Measurements from ENCODE around the gene LIPT1. TPM values are rescaled to one million over a fixed set of nuclear protein-coding genes. Genes with fewer than 3 reads are reported as not detected.

Gene LIPT1
- polyA plus RNA-seq, 2 of the 4 experiments (the other 2 are of a cell fraction) = 4.8 to 10.9 TPM

GRCh38 chr2:99153921-99154604 lies 704 bp upstream of the LIPT1 start:
- DNase-seq (ENCODE audit: low read depth in 1 of 2, low spot score in 1 of 2) (no peak), FAIRE-seq (no peak), ATAC-seq (peak in 1 of 2 experiments; percentile 2; a peak in 2 of 6 replicates)
- ChIA-PET POLR2A (interaction anchor here (0.6 to 4.4 kb wide), 10 partner anchors 10 to 505 kb away, joined by 3 to 54 read pairs (median 6); partner anchors contain the start of genes C2orf15, EIF5B, MITD1 and MRPL30), CTCF (interaction anchor here (1.0 to 2.3 kb wide), 2 partner anchors 12 to 336 kb away, joined by 3 to 14 read pairs; partner anchors contain the start of gene C2orf15)
- no peaks in the 10 kb centered on the region for H3K9me3 ChIP-seq
- H3K4me2 ChIP-seq = peak overlapping the region; percentile 88
- H3K27ac ChIP-seq = peak overlapping the region; percentile 83 to 92
- H3K4me3 ChIP-seq = peak overlapping the region; percentile 59
- WGBS (ENCODE audit: missing lambda C conversion rate) = 42% methylated on average over 12 of the region's 12 CpGs
- peaks cover 10% of the 10 kb centered on the region; the same call in 1 of the 3 replicates for H3K4me1 ChIP-seq
- TF ChIP-seq TFCP2L1 (CRISPR knock-in tag; IDR thresholded peaks at IDR 0.05) (no peak), JUN (IDR thresholded peaks at IDR 0.05) (no peak), HOXA7 (CRISPR knock-in tag; IDR thresholded peaks at IDR 0.05) (no peak), EP300 (IDR thresholded peaks at IDR 0.05) (no peak), FOXS1 (CRISPR knock-in tag; IDR thresholded peaks at IDR 0.05) (no peak), ZC3H11A (IDR thresholded peaks at IDR 0.05) (no peak), EHMT2 (IDR thresholded peaks at IDR 0.05; ENCODE audit: low read depth) (no peak), ATOH8 (CRISPR knock-in tag; IDR thresholded peaks at IDR 0.05; ENCODE audit: low read depth) (no peak), PHF8 (IDR thresholded peaks at IDR 0.05; ENCODE audit: borderline replicate concordance, low read depth) (no peak), HEYL (CRISPR knock-in tag; IDR thresholded peaks at IDR 0.05) (no peak), BHLHE40 (IDR thresholded peaks at IDR 0.05; ENCODE audit: low read depth, low read length) (no peak), FOSB (CRISPR knock-in tag; IDR thresholded peaks at IDR 0.05) (no peak), NR3C1 (IDR thresholded peaks at IDR 0.05) (no peak), POLR2AphosphoS2 (conservative IDR thresholded peaks at IDR 0.05; ENCODE audit: low read length) (no peak), REST (IDR thresholded peaks at IDR 0.05) (no peak)
- TF ChIP-seq, protein P1, sequence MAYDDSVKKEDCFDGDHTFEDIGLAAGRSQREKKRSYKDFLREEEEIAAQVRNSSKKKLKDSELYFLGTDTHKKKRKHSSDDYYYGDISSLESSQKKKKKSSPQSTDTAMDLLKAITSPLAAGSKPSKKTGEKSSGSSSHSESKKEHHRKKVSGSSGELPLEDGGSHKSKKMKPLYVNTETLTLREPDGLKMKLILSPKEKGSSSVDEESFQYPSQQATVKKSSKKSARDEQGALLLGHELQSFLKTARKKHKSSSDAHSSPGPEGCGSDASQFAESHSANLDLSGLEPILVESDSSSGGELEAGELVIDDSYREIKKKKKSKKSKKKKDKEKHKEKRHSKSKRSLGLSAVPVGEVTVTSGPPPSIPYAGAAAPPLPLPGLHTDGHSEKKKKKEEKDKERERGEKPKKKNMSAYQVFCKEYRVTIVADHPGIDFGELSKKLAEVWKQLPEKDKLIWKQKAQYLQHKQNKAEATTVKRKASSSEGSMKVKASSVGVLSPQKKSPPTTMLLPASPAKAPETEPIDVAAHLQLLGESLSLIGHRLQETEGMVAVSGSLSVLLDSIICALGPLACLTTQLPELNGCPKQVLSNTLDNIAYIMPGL (CRISPR knock-in tag; IDR thresholded peaks at IDR 0.05; ENCODE audit: borderline replicate concordance) = no peak
- TF ChIP-seq, protein P2, sequence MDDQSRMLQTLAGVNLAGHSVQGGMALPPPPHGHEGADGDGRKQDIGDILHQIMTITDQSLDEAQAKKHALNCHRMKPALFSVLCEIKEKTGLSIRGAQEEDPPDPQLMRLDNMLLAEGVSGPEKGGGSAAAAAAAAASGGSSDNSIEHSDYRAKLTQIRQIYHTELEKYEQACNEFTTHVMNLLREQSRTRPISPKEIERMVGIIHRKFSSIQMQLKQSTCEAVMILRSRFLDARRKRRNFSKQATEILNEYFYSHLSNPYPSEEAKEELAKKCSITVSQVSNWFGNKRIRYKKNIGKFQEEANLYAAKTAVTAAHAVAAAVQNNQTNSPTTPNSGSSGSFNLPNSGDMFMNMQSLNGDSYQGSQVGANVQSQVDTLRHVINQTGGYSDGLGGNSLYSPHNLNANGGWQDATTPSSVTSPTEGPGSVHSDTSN (IDR thresholded peaks at IDR 0.05) = no peak
- TF ChIP-seq, protein P3, sequence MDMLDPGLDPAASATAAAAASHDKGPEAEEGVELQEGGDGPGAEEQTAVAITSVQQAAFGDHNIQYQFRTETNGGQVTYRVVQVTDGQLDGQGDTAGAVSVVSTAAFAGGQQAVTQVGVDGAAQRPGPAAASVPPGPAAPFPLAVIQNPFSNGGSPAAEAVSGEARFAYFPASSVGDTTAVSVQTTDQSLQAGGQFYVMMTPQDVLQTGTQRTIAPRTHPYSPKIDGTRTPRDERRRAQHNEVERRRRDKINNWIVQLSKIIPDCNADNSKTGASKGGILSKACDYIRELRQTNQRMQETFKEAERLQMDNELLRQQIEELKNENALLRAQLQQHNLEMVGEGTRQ (IDR thresholded peaks at IDR 0.05) = no peak
